Measurements from ENCODE around the gene NPY.

DNA sequence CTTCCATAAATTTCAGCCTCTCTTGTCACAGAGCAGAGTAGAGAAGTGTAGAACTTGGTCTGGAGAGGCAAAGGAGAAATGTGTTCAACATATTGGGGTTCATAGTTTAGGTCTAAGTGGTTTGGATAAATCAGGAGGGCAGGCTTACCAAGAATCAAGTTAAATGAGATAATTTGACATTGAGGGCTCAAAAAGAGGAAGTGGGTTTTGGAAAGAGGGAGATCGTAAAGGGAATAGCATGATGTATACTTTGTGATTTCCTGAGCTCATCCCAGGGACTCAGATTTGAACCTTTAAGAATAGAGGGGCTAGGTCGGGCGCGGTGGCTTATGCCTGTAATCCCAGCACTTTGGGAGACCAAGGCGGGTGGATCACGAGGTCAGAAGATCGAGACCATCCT lies 34.7 kb upstream of the NPY start:
- no peak for TF ChIP-seq POLR2AphosphoS5 (IDR thresholded peaks at IDR 0.05; ENCODE audit: borderline replicate concordance, low read depth, low read length)
- no peak for TF ChIP-seq EZH2 (IDR thresholded peaks at IDR 0.05)
- no peak for TF ChIP-seq FOXP2 (optimal IDR thresholded peaks at IDR 0.05; ENCODE audit: control extremely low read depth, extremely low read length, insufficient read depth)
